NCI-H1694 (cell line): Measurements from ENCODE around the gene CDC26.
"Not testable (repeated sequence)": the region's sequence is repeated elsewhere in the genome, so short reads cannot be mapped to it uniquely, and the experiment has no call there.

ENCODE experiments used
- DNase-seq: peaks from one replicate; lab custom pipeline; 2025; lab: John Stamatoyannopoulos, UW

Gene CDC26

GRCh38 chr9:113238859-113239232 lies 36.5 kb downstream of the CDC26 start:
- no peak for DNase-seq

GRCh38 chr9:113238202-113238858 lies 37.0 kb downstream of the CDC26 start:
- DNase-seq, result no peak

GRCh38 chr9:113237026-113237425 lies 38.3 kb downstream of the CDC26 start:
- no peak for DNase-seq

- not testable (repeated sequence) for DNase-seq
These were observed 39.6 kb downstream of the CDC26 start for GRCh38 chr9:113235701-113236255.

GRCh38 chr9:113231701-113232100 lies 43.7 kb downstream of the CDC26 start:
- DNase-seq, result no peak

- no peak for DNase-seq
These were observed 47.2 kb downstream of the CDC26 start for GRCh38 chr9:113228130-113228665.

- DNase-seq, result no peak
These were observed 47.9 kb downstream of the CDC26 start for GRCh38 chr9:113227436-113227835.

GRCh38 chr9:113223963-113224362 lies 51.4 kb downstream of the CDC26 start:
- no peak for DNase-seq

GRCh38 chr9:113222482-113222841 lies 52.9 kb downstream of the CDC26 start:
- DNase-seq, result no peak

GRCh38 chr9:113221800-113222481 lies 53.4 kb downstream of the CDC26 start:
- no peak for DNase-seq

- peak; percentile 88 for DNase-seq
These were observed 54.2 kb downstream of the CDC26 start, which contains the start of the genes FKBP15 and SLC31A1 for GRCh38 chr9:113221003-113221799. TSS of gene FKBP15 (minus strand) at chr9:113221277. CDS start at chr9:113221243, 34 bp downstream. TSS of gene SLC31A1 (plus strand) at chr9:113221544. CDS start at chr9:113256149, 34,605 bp downstream.

- DNase-seq, result no peak
These were observed 54.8 kb downstream of the CDC26 start for GRCh38 chr9:113220467-113221002.

- DNase-seq, result no peak
These were observed 55.4 kb downstream of the CDC26 start for GRCh38 chr9:113219969-113220368.

- DNase-seq, result no peak
These were observed 56.0 kb downstream of the CDC26 start for GRCh38 chr9:113219186-113219936.
